ENCODE measurements around the gene DYSF.

The DYSF gene

GRCh38 chr2:71544919-71545571, 91.7 kb downstream of the DYSF start:
- no peaks in the 10 kb centered on the region for H3K27me3 ChIP-seq (ENCODE audit: control insufficient read depth in 1 of 2, insufficient read depth in 2 of 2, low read length in 2 of 2)
- H3K27ac ChIP-seq (ENCODE audit: low read length) = no peak overlapping the region
- no peak overlapping the region for H3K9ac ChIP-seq (ENCODE audit: low read length in 2 of 2)
- peaks cover 0 to 2% of the 10 kb centered on the region in 2 donors for H3K36me3 ChIP-seq (ENCODE audit: control insufficient read depth in 2 of 2, insufficient read depth in 2 of 2, low read length in 2 of 2)
- no peaks in the 10 kb centered on the region for H3K9me3 ChIP-seq (ENCODE audit: control insufficient read depth in 2 of 2, low read length in 2 of 2)
- no peak overlapping the region for H3K4me3 ChIP-seq (ENCODE audit: low read length in 2 of 2)
- H3K4me1 ChIP-seq (ENCODE audit: control insufficient read depth, insufficient read depth, low read length) = no peaks in the 10 kb centered on the region

DNA sequence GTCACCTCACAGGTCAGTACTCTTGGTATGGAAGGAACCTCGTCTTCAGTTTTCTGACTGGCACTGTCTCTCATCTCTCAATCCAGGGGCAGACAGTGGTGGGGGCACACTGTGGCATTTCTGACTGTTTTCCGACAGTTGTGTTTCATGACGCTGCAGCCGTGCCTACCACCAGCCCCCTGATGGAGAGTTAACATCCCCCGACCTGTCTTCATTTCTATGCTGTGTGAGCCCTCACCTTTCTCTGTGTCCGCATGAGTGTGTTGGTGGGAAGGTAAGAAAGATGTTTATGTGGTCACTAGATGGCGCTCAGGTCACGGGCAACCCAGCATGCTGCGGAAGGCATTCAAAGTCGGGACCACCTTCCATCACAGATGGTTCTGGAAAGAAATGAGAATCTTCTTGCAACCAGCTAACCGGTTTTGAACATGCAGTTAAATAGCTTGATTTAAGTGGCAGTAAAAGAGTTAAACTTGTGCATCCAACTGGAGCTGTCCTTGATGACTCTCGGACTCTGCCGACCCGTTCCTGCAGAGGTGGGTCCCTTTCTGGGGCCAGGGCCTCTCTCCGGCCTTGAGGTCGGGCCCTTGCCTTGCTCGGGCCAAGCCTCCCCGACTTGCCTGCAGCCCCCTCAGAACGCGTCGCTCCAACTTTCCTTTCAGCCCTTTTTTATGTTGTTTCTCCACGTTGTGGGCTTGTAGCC, 92.4 kb downstream of the DYSF start:
- Histone ChIP-seq H3K27ac (ENCODE audit: low read length) (no peak overlapping the region), H3K4me1 (ENCODE audit: control insufficient read depth, insufficient read depth, low read length) (no peaks in the 10 kb centered on the region), H3K9ac (ENCODE audit: low read length in 2 of 2) (no peak overlapping the region), H3K27me3 (ENCODE audit: control insufficient read depth in 1 of 2, insufficient read depth in 2 of 2, low read length in 2 of 2) (no peaks in the 10 kb centered on the region), H3K4me3 (ENCODE audit: low read length in 2 of 2) (no peak overlapping the region), H3K36me3 (ENCODE audit: control insufficient read depth in 2 of 2, insufficient read depth in 2 of 2, low read length in 2 of 2) (peaks cover 0 to 2% of the 10 kb centered on the region in 2 donors), H3K9me3 (ENCODE audit: control insufficient read depth in 2 of 2, low read length in 2 of 2) (no peaks in the 10 kb centered on the region)

DNA sequence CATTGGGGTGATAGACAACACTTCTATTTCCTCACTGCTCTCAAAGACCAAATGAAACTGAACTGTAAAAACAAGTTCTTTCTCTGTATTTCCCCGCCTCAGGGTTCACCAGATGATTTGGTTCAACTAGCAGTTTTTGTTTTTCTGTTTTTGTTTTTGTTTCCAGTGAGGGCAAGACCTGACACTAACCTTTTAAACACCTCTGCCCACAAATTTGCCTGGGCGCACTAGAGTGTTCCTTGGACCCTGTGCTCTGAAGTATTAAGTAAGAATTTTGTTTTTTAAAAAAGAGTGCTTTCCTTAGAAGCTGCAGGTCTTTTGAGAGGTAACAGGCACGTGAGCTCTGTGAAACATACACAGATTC, 92.9 kb downstream of the DYSF start:
- H3K4me1 ChIP-seq (ENCODE audit: control insufficient read depth, insufficient read depth, low read length) = no peaks in the 10 kb centered on the region
- H3K36me3 ChIP-seq (ENCODE audit: control insufficient read depth in 2 of 2, insufficient read depth in 2 of 2, low read length in 2 of 2) = peaks cover 0 to 2% of the 10 kb centered on the region in 2 donors
- H3K4me3 ChIP-seq (ENCODE audit: low read length in 2 of 2) = no peak overlapping the region
- no peak overlapping the region for H3K27ac ChIP-seq (ENCODE audit: low read length)
- no peaks in the 10 kb centered on the region for H3K9me3 ChIP-seq (ENCODE audit: control insufficient read depth in 2 of 2, low read length in 2 of 2)
- H3K27me3 ChIP-seq (ENCODE audit: control insufficient read depth in 1 of 2, insufficient read depth in 2 of 2, low read length in 2 of 2) = no peaks in the 10 kb centered on the region
- no peak overlapping the region for H3K9ac ChIP-seq (ENCODE audit: low read length in 2 of 2)

DNA sequence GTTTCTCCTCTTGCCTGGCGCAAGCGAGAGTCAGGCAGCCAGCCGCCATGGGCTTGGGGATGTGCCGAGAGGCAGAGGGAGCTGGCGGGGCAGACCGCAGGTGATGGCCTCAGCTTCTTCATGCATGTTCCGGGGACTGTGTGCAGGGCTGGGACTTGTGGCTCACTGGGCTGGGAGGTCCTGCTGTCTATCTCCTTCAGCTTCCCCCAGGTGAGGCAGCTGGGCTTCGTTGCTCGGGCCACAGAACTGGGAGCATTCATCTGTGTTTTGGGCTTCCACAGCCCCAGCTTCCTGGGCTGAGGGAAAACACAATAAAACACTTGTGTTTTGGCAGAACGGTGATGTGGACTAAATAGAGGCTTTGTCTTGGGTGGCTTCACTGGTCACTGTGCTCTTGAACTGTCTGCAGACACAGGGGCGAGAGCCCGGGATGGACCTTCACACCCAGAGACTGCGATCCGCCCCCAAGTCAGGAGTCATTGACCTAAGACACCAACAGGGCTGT, 93.5 kb downstream of the DYSF start:
- H3K27me3 ChIP-seq (ENCODE audit: control insufficient read depth in 1 of 2, insufficient read depth in 2 of 2, low read length in 2 of 2) = no peaks in the 10 kb centered on the region
- H3K4me1 ChIP-seq (ENCODE audit: control insufficient read depth, insufficient read depth, low read length) = no peaks in the 10 kb centered on the region
- H3K9ac ChIP-seq (ENCODE audit: low read length in 2 of 2) = no peak overlapping the region
- no peaks in the 10 kb centered on the region for H3K9me3 ChIP-seq (ENCODE audit: control insufficient read depth in 2 of 2, low read length in 2 of 2)
- H3K4me3 ChIP-seq (ENCODE audit: low read length in 2 of 2) = no peak overlapping the region
- peaks cover 0 to 4% of the 10 kb centered on the region in 2 donors for H3K36me3 ChIP-seq (ENCODE audit: control insufficient read depth in 2 of 2, insufficient read depth in 2 of 2, low read length in 2 of 2)
- H3K27ac ChIP-seq (ENCODE audit: low read length) = no peak overlapping the region

DNA sequence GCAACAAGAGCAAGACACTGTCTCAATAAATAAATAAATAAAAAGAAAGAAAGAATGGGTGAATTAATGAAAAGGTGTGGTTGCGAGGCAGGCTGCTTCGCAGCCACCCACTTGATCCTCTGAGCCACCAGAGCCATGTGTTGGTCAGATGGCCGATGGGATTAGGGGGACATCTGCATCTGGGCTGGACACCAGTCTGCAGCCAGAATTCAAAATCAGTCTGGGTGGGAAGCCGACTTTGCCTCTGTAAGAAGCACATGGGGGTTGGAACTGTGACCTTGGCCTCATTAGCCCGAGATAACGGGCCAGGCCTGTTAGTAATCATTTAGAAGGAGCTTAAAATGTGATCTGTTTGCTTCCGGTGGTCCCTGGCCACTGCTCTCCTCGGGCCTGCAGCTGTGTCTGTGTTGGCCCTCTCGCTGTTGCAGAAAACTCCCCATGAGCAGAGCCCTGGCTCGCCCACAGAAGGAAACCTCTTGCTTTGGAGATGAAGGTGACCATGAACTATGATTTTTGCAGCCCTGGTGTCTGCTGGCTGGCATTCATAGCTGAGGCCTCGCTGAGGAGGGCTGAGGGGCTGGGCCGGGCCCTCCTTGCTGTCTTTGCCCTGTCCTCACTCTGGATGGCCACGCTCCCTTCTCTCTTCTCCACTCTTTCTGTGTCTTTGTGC, 94.4 kb downstream of the DYSF start:
- Histone ChIP-seq H3K4me1 (ENCODE audit: control insufficient read depth, insufficient read depth, low read length) (no peaks in the 10 kb centered on the region), H3K36me3 (ENCODE audit: control insufficient read depth in 2 of 2, insufficient read depth in 2 of 2, low read length in 2 of 2) (peaks cover 0 to 4% of the 10 kb centered on the region in 2 donors), H3K27ac (ENCODE audit: low read length) (no peak overlapping the region), H3K9me3 (ENCODE audit: control insufficient read depth in 2 of 2, low read length in 2 of 2) (no peaks in the 10 kb centered on the region), H3K9ac (ENCODE audit: low read length in 2 of 2) (no peak overlapping the region), H3K27me3 (ENCODE audit: control insufficient read depth in 1 of 2, insufficient read depth in 2 of 2, low read length in 2 of 2) (no peaks in the 10 kb centered on the region), H3K4me3 (ENCODE audit: low read length in 2 of 2) (no peak overlapping the region)

DNA sequence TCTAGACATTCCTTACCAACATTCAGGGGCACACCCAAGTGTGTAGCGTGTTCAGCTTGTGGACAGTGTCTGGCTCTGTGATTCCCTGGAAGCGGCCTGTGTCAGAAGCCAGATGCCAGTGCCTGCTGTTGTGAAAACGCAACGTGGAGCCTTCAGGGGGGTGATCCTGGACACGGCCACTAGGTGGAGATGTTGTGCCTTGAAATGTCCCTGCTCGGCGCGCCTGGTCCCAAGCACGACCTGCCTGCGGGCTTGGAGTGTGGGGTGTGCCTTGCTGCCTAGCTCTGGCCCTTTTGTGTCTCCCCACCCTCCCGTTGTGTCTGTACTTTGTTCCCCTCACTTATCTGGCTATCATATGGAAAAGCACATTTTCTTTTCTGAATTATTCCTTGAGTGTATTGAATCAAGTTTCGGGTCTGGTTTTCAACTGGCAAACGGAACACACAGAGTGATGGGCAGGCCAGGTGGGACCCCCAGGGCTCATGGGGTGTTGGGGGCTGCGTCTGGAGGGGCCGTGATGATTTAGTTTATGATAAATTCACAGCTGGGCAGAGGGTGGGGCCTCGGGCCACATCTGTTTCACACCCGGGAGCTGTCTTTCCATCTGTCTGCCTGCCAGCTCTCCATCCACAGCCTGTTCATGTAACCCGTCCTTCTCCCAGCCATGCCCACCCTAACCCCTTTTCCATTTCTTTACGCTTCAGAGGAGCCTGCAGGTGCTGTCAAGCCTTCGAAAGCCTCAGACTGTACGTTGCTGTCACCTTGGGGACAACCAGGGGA, 95.5 kb downstream of the DYSF start:
- Histone ChIP-seq H3K27ac (ENCODE audit: low read length) (no peak overlapping the region), H3K27me3 (ENCODE audit: control insufficient read depth in 1 of 2, insufficient read depth in 2 of 2, low read length in 2 of 2) (no peaks in the 10 kb centered on the region), H3K9me3 (ENCODE audit: control insufficient read depth in 2 of 2, low read length in 2 of 2) (no peaks in the 10 kb centered on the region), H3K4me3 (ENCODE audit: low read length in 2 of 2) (no peak overlapping the region), H3K9ac (ENCODE audit: low read length in 2 of 2) (no peak overlapping the region), H3K36me3 (ENCODE audit: control insufficient read depth in 2 of 2, insufficient read depth in 2 of 2, low read length in 2 of 2) (peaks cover 0 to 9% of the 10 kb centered on the region in 2 donors), H3K4me1 (ENCODE audit: control insufficient read depth, insufficient read depth, low read length) (no peaks in the 10 kb centered on the region)

- Histone ChIP-seq H3K27me3 (ENCODE audit: control insufficient read depth in 1 of 2, insufficient read depth in 2 of 2, low read length in 2 of 2) (no peaks in the 10 kb centered on the region), H3K9ac (ENCODE audit: low read length in 2 of 2) (no peak overlapping the region), H3K4me1 (ENCODE audit: control insufficient read depth, insufficient read depth, low read length) (no peaks in the 10 kb centered on the region)
These were observed 97.7 kb downstream of the DYSF start for GRCh38 chr2:71550801-71551630.

GRCh38 chr2:71551631-71551915, 98.2 kb downstream of the DYSF start:
- Histone ChIP-seq H3K9me3 (ENCODE audit: control insufficient read depth in 2 of 2, low read length in 2 of 2) (no peaks in the 10 kb centered on the region), H3K27me3 (ENCODE audit: control insufficient read depth in 1 of 2, insufficient read depth in 2 of 2, low read length in 2 of 2) (no peaks in the 10 kb centered on the region), H3K4me1 (ENCODE audit: control insufficient read depth, insufficient read depth, low read length) (no peaks in the 10 kb centered on the region), H3K27ac (ENCODE audit: low read length) (no peak overlapping the region), H3K4me3 (ENCODE audit: low read length in 2 of 2) (no peak overlapping the region), H3K36me3 (ENCODE audit: control insufficient read depth in 2 of 2, insufficient read depth in 2 of 2, low read length in 2 of 2) (peaks cover 0 to 21% of the 10 kb centered on the region in 2 donors), H3K9ac (ENCODE audit: low read length in 2 of 2) (no peak overlapping the region)

More at GRCh38 chr2:71550801-71551630, 97.7 kb downstream of the DYSF start:
- Histone ChIP-seq H3K9me3 (ENCODE audit: control insufficient read depth in 2 of 2, low read length in 2 of 2) (no peaks in the 10 kb centered on the region), H3K36me3 (ENCODE audit: control insufficient read depth in 2 of 2, insufficient read depth in 2 of 2, low read length in 2 of 2) (peaks cover 0 to 21% of the 10 kb centered on the region in 2 donors), H3K27ac (ENCODE audit: low read length) (no peak overlapping the region), H3K4me3 (ENCODE audit: low read length in 2 of 2) (no peak overlapping the region)

DNA sequence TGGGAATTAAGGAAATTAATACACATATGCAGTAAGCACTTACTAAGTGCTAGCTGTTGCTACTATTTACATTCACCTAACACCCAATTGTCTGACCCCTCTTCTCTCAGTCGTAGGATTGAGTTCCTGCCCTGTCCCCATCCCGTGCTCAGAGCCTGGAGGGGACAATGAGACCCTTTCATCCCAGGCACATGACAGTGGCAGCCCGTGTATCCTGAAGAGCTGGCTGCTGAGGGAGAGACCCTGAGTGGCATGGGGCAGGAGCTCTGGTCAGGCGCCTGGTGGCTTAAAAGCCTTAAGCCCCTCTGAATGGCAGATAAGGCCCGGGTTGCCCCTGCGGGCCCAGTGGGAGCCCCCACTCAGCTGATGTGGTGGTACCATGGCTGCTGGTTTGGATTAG, 99.0 kb downstream of the DYSF start:
- Histone ChIP-seq H3K36me3 (ENCODE audit: control insufficient read depth in 2 of 2, insufficient read depth in 2 of 2, low read length in 2 of 2) (peaks cover 3 to 20% of the 10 kb centered on the region in 2 donors), H3K27ac (ENCODE audit: low read length) (no peak overlapping the region), H3K4me1 (ENCODE audit: control insufficient read depth, insufficient read depth, low read length) (no peaks in the 10 kb centered on the region), H3K9ac (ENCODE audit: low read length in 2 of 2) (no peak overlapping the region), H3K9me3 (ENCODE audit: control insufficient read depth in 2 of 2, low read length in 2 of 2) (no peaks in the 10 kb centered on the region), H3K27me3 (ENCODE audit: control insufficient read depth in 1 of 2, insufficient read depth in 2 of 2, low read length in 2 of 2) (no peaks in the 10 kb centered on the region), H3K4me3 (ENCODE audit: low read length in 2 of 2) (no peak overlapping the region)

GRCh38 chr2:71552861-71553301, 99.5 kb downstream of the DYSF start:
- Histone ChIP-seq H3K27ac (ENCODE audit: low read length) (no peak overlapping the region), H3K4me3 (ENCODE audit: low read length in 2 of 2) (no peak overlapping the region), H3K27me3 (ENCODE audit: control insufficient read depth in 1 of 2, insufficient read depth in 2 of 2, low read length in 2 of 2) (no peaks in the 10 kb centered on the region), H3K36me3 (ENCODE audit: control insufficient read depth in 2 of 2, insufficient read depth in 2 of 2, low read length in 2 of 2) (peaks cover 3 to 20% of the 10 kb centered on the region in 2 donors), H3K9ac (ENCODE audit: low read length in 2 of 2) (no peak overlapping the region), H3K9me3 (ENCODE audit: control insufficient read depth in 2 of 2, low read length in 2 of 2) (no peaks in the 10 kb centered on the region), H3K4me1 (ENCODE audit: control insufficient read depth, insufficient read depth, low read length) (no peaks in the 10 kb centered on the region)
